COLO829 (cell line): Measurements from ENCODE around the gene PDE4A.
"Not testable (repeated sequence)": the region's sequence is repeated elsewhere in the genome, so short reads cannot be mapped to it uniquely, and the experiment has no call there.

ENCODE experiments used
- DNase-seq: peaks from one replicate; pipeline ENCODE4 v3.0.0; 2012; ENCODE audit warnings: low spot score

The PDE4A gene

DNA sequence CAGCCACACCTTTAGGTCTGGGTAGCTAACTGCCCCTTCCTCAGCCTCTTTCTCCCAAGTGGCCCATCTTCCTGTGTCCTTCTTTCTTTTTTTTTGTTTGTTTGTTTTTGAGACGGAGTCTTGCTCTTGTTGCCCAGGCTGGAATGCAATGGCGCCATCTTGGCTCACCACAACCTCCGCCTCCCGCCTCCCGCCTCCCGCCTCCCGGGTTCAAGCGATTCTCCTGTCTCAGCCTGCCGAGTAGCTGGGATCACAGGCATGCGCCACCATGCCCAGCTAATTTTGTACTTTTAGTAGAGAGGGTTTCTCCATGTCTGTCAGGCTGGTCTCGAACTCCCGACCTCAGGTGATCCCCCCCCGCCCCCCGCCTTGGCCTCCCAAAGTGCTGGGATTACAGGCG lies 41.7 kb downstream of the PDE4A start:
- DNase-seq: not testable (repeated sequence)

DNA sequence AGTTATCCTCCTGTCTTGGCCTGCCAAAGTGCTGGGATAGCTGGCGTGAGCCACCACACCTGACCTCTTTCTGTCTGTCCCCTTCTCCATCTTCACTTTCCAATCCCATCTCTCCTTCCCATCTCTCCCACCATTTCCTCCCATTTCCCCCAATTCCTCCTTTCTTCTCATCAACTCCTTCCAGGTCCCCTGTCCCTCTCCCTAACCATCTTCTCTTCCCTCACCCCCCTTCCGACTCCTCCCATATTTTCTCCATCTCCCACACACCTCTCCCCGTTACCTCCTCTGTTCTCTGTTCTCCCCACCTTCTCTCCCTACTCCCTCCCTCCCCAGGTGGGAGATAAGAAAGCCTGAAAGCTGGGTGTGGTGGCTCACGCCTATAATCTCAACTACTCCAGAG lies 42.2 kb downstream of the PDE4A start:
- DNase-seq: no peak

DNA sequence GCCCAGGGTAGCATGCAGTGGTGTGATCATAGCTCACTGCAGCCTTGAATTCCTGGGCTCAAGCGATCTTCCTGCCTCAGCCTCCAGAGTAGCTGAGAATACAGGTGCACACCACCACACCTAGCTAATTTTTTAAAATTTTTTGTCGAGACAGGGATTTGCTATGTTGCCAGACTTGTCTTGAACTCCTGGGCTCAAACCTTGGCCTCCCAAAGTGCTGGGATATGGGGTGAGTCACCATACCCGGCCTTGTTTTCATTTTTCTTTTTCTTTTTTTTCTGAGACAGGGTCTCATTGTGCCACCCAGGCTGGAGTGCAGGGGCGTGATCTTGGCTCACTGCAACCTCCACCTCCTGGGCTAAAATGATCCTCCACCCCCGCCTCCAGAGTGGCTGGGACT lies 44.1 kb downstream of the PDE4A start:
- DNase-seq: no peak

DNA sequence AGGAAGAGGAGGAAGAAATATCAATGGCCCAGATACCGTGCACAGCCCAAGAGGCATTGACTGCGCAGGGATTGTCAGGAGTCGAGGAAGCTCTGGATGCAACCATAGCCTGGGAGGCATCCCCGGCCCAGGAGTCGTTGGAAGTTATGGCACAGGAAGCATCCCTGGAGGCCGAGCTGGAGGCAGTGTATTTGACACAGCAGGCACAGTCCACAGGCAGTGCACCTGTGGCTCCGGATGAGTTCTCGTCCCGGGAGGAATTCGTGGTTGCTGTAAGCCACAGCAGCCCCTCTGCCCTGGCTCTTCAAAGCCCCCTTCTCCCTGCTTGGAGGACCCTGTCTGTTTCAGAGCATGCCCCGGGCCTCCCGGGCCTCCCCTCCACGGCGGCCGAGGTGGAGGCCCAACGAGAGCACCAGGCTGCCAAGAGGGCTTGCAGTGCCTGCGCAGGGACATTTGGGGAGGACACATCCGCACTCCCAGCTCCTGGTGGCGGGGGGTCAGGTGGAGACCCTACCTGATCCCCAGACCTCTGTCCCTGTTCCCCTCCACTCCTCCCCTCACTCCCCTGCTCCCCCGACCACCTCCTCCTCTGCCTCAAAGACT lies 46.9 kb downstream of the PDE4A start:
- DNase-seq: no peak

DNA sequence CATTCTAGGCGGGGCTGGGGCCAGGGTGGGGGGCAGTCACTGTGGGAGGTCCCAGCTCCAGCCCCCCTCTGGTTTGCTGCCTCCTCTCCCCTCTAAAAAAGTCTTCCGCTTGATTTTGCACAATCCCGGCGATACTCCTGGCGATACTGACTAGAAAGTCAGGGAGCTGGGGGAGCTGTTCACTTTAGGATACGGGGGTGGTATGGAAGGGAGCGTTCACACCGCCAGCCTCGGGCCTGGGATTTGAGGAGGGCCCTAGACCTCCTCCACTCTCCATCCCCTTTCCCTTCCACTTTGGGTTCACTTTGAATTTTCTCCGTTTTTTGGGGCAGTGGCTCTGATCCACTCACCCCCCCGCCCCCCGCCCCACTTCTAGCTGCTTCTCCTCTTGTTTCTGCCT lies 47.8 kb downstream of the PDE4A start:
- no peak for DNase-seq

DNA sequence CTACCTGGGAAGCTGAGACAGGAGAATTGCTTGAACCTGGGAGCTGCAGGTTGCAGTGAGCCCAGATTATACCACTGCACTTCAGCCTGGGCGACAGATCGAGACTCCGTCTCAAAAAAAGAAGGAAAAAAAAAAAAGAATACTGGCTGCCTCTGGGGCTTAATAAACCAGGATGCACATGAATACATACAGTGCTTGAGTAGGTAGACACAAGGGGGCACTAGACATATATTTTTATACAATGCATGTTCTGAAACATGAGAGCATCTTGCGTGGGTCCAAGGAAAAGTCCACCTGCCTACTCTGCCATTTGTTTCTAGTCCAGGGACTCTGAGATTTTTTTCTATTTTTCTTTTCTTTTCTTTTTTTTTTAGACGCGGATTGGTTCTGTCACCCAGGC lies 51.6 kb downstream of the PDE4A start:
- peak; percentile 42 for DNase-seq

DNA sequence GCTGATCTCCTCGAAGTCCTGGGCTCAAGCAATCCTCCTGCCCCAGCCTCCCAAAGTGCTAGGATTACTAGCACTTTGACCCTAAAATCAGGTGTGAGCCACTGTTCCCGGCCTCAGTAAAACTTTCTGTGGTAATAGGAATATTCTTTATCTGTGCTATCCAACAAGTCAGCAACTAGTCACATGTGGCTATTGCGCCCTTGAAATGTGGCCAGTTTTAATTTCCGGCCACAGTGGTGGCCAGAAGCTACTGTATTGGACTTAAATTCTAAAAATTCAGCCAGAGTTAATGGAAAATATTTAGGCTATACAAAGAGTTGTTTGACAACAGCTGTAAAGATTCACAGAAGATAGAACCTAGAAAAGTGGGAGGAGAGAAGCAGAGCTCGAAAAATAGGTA lies 52.9 kb downstream of the PDE4A start:
- no peak for DNase-seq

DNA sequence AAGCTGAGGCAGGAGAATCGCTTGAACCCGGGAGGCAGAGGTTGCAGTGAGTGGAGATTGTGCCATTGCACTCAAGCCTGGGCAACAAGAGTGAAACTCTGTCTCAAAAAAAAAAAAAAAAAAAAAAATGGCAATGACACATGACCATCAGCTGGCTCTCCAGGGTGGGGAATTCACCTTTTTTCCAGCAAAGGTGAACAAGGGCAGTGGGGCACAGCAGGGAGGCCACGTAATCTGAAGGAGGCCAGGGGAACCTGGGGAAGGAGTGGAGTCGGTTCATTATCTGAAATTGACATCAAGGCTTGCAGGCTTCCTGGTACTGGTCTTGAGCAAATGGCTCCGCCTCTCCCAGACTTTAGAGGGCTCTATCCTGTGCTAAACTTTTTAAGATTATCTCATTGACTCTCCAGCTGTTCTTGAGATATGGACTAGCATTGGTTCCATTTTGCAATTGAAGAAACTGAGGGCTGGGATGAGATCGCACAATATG lies 54.7 kb downstream of the PDE4A start:
- DNase-seq: no peak

DNA sequence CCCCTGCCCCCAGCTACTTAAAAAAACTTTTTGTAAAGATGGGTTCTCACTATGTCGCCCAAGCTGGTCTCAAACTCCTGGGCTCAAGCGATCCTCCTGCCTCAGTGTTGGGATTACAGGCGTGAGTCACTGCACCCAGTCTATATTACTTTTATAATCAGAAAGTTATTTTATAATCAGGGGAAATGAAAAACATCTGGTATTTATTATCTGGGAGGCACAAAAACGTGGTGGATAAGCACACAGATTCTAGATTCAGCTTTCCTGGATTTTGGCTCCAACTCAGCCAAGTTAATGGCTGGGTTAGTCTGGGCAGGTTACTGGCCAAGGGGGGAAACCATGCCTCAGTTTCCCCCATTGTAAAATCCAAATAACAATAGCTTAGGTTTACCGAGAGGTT lies 58.1 kb downstream of the PDE4A start:
- no peak for DNase-seq

DNA sequence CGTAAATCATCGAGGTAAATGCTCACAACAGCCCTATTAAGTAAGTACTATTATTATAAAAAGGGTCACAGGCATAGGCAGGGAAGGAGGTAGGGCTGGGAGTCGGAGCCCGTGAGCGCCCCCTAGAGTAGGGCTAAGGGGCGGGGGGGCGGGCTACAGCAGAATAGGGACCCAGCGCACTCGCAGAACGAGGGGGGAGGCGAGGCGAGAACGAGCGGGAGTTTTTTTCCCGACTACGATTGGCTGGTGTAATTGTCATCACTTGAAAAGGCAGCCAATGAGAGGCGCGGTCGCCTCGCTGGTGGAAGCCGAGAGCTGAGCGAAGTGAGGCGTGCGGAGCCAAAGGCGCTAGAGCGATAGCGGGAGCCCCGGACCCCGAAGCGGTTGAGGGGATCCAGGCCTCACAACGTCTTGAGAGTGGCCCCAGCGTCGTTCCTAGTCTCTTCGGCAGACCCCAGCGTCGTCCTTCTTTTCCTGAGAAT lies 58.6 kb downstream of the PDE4A start:
- DNase-seq: peak; percentile 86

DNA sequence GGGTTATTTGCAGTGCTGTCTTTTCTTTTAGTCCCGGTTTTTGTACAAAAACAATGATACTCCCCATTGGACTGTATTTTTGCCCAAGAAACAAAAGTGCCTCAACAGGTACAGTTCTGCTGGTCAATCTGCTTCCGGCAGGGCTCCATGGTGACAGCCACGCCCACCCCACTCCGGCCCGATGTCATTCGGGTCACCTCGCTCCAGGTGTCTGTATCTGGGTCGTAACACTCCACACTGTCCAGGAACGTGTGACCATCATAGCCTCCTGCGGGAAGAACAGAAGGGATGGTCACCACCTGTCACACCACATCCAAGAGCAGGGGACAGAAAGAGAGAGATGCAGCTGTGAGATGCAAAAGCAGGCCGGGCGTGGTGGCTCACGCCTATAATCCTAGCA lies 66.2 kb downstream of the PDE4A start:
- no peak for DNase-seq

DNA sequence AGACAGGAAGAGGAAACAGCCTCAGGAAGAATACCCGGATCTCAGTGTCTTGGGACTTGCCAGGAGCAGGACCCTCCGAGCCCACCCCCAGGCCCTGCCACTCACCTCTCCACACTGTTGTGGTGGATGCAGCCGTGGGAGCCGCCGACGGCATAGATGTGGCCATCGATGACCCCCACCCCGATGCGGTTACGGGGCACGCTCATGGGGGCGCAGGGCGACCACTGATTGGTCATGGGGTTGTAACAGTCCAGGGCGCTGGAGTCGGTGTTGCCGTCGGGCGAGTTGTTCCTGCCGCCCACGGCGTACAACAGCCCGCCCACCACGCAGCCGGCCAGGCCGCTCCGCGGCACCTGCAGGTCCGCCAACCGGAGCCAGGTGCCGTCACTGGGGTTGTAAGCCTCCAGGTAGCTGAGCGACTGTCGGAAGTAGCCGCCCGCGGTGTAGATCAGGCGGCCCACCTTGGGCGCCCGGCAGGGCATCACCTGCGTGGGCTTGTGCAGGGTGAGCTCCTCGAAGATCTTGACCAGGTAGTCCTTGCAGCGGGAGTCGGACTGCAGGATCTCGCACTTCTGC lies 71.2 kb downstream of the PDE4A start:
- no peak for DNase-seq

DNA sequence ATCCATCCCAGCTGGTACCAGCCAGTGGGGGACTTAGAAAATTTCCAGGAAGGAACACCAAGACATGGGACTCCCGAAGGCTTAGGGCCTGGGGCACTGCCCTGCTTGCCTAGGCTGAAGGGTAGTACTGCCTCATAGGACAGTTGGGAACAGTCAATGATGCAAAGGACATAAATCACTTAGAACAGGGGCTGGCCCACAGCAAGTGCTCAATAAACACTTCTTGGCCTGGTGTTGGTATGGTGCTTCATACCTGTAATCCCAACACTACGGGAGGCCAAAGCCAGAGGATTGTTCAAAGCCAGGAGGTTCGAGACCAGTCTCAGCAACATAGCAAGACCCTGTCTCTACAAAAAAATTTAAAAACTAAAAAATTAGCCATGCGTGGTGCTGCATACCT lies 77.0 kb downstream of the PDE4A start:
- no peak for DNase-seq

DNA sequence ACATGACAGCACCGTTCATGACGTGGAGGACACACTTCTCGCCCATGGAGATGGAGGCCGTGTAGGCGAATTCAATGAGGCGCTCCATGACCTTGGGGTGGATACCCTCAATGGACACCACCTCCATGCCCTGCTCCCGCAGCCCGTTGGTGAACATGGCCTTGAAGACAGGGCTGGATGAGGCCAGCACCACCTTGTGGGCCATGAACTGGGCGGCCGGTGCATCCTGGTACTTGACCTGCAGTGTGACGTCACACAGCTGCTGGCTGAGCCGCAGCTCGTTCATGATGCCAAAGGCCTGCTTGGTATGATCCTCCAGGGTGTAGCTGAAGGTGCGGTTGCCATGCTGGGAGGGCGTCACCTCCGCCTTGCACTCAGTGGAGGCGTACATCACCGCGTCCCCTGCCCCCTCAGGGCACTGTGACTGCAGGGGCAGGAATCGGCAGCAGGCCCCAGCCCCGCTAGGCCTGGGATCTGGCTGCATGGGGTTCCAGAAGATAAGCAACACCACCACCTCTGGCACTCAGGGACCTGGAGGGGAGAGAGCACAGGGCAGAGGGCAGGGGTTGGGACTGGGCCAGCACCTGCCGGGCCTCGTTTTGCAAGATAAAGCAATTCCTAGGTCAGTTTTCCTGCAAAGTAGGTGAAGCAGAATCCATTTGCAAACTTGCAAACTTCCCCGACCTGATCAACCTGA lies 79.4 kb downstream of the PDE4A start:
- no peak for DNase-seq

DNA sequence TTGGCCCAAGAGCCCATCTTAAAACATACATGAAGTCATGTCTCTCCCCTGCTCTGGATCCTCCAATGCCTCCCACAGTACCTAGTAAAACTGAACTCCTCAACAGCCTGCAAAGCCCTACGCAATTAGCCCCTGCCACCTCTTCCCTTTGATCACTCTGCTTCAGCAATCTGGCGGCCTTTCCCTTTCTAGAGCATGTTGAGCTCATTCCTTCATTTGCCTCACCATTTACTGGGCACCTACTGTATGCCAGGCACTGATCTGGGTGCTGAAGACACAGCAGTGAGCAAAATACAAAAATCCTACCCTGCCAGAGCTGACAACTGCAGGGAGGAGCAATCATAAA lies 79.9 kb downstream of the PDE4A start:
- no peak for DNase-seq

DNA sequence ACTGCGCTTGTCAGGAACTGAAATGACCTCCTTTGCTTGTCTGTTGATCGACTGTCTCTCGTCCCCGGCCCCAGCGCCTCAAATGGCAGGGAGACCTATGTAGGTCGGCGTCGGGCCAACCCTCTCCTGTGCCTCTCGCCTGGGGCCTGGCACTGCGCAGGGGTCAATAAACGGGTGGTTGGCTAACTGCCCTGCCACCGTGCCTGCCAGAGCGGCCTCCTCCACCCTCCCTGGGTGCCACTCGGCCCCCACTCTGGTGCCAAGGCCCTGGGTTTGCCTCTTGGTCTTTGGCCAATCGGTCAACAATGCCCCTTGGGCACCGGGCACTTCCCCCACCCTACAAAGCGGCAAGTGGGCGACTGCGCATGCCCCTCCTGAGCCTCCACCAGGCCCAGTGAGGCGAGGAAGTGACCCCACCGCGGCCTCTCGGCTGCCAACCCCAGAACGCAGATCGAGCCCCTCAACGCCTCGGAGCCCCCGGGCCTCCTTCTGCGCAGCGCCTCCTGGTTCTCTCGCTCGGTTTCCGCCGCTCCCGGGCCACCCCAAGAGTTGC lies 81.7 kb downstream of the PDE4A start:
- DNase-seq: peak; percentile 48

DNA sequence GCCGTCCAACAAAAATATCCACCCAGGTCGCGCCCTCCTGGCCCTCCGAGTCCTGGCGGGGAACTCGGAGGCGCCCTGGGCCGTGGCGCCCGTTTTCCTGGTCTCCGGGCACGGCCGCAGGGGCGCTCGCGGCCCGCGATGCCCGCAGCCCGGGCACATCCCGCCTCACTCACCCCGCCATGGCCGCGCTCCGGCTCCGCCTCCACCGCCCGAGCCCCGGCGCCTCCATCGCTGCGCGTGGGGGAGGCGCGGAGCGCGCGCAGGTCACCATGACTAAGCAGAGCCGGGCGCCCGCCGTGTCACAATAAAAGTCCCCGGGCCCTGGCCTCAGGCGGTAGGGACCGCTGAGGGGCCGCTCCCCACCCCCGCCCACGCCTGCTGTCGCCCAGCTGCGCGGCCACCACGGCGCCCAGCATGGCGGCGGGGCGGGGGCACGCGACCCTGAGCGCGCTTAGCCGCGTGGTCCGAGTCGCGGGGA lies 82.2 kb downstream of the PDE4A start:
- peak; percentile 84 for DNase-seq

DNA sequence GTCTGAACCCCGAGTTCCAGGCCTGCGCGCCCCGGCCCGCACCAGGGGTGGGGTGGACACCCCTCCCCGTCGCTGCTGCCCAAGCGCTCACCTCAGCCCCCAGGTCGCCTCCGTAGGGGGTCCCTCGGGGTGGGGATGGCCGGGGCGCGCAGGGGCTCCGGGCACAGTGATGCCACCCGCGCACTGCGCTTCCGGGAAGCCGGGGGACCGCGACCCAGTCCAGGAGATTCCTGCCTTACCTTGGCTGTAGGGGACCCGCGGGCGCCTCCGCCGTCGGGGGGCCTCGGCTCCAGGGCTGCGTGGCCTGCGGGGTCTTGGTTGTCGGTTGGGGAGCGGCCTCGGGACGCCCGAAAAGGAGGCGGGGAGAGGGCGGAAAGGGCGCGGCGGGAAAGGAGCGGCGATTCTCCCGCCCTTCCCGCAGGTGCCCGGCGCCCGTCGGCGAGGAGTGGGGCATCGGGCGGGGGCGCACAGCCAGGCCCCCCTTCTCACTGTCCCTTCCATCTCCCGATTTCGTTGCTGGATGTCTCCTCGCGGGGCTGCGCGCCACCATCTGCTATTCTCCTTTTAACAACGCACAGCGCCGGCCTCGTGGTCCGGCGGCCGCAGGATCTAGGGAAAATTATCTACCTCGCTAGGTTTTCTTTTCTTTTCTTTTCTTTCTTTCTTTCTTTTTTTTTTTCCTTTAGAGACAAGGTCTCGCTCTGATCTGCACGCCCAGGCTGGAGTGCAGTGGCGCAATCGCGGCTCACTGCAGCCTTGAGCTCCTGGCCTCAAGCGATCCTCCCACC lies 82.9 kb downstream of the PDE4A start, which contains the start of gene KEAP1:
Gene KEAP1, minus strand, starts transcription at position 355 of the 788 bp plus-strand sequence. CDS start 3,323 bp downstream, outside the sequence.
- no peak for DNase-seq

DNA sequence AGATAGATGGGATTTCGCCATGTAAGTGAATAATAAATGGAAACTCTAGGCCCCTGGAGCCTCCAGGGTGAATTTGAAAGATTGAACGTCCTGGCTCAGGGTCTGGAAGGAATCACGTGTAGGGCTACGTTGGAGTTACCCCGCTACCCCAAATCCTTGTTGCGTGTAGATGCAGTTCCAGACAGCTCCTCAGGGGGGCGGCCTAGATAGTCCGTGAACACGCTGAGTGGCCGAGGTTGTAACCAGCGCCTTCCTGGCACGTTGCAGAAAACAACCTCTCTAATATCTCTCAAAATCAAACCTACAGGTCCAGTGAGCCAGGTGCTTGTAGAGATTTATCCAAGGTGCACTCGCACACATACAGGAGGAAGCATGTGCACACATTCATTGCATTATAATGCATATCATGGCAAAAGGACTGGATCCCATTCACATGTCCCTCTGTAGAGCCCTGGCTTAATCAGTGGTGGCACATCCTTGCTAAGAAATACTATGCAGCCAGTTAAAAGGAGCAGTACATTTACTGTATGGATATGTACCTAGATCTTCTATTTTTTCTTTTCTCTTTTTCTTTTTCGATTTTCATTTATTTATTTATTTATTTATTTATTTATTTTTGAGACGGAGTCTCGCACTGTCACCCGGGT lies 85.4 kb downstream of the PDE4A start:
- peak; percentile 44 for DNase-seq

DNA sequence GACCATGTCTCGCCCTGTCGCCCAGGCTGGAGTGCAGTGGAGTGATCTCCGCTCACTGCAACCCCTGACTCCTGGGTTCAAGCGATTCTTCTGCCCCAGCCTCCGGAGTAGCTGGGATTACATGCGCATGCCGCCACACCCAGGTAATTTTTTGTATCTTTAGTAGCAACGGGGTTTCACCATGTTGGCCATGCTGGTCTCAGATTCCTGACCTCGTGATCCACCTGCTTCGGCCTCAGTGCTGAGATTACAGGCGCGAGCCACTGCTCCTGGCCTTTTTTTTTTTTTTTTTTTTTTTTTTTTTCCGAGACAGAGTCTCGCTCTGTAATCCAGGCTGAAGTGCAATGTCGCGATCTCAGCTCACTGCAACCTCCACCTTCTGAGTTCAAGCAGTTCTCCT lies 87.7 kb downstream of the PDE4A start:
- DNase-seq: no peak

DNA sequence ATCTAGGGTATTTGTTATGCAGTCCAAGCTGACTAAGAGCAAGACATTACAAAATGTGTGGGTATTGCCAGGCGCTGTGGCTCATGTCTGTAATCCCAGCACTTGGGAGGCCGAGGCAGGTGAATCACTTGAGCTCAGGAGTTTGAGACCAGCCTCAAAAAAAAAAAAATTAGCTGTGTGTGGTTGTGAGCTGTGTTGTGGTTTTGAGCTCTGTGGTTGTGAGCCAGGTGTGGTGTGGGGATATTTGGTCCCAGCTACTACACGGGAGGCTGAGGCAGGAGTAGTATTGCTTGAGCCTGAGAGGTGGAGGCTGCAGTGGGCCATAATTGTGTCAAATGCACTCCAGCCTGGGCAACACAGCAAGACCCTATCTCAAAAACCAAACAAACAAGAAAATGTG lies 88.4 kb downstream of the PDE4A start:
- no peak for DNase-seq
